Esophagus muscularis mucosa (tissue), 3 donors: ENCODE data around the gene DEPDC5.

Experiments
- CTCF ChIP-seq, 3 experiments: fragments of 200-600 bp in 2 of 3; fragments of 450-650 bp in 1 of 3; sonication (generic) in 2 of 3; IDR thresholded peaks; one replicate each; pipeline ENCODE4 v1.5.1; 2017 to 2019; ENCODE audit warnings: antibody characterized with exemption in 3 of 3, mild to moderate bottlenecking in 2 of 3, moderate library complexity in 1 of 3
- EP300 ChIP-seq: sonication (generic); formaldehyde crosslinking; IDR thresholded peaks from one replicate; pipeline ENCODE4 v1.6.1; 2017; ENCODE audit warnings: antibody characterized with exemption

GRCh38 chr22:31828739-31829138 lies 74.9 kb downstream of the DEPDC5 start:
- TF ChIP-seq CTCF (IDR thresholded peaks at IDR 0.05) = no peak
- no peak for TF ChIP-seq EP300
